Sigmoid colon (tissue), 7 donors: ENCODE data around the gene NFE2. TPM values are rescaled to one million over a fixed set of nuclear protein-coding genes. Genes with fewer than 3 reads are reported as not detected.

Experiments used
- DNase-seq: peaks from one replicate; pipeline ENCODE4 v3.0.0-alpha.2; 2019
- H3K27ac ChIP-seq, 4 donors: fragments of 200-600 bp; sonication (generic); one replicate each; pipeline ENCODE4 v1.5.1; 2016 to 2019; ENCODE audit warnings: mild to moderate bottlenecking in 1 of 4
- H3K27me3 ChIP-seq, 3 donors: fragments of 200-600 bp; sonication (generic); one replicate each; pipeline ENCODE4 v1.5.1; 2019; ENCODE audit warnings: mild to moderate bottlenecking in 1 of 3
- H3K36me3 ChIP-seq, 4 donors: fragments of 200-600 bp; sonication (generic); one replicate each; pipeline ENCODE4 v1.5.1; 2016 to 2019
- H3K4me1 ChIP-seq, 4 donors: fragments of 200-600 bp; sonication (generic); one replicate each; pipeline ENCODE4 v1.5.1; 2017 to 2019
- H3K4me3 ChIP-seq, 4 donors: fragments of 200-600 bp; sonication (generic); one replicate each; pipeline ENCODE4 v1.5.1; 2017 to 2019; ENCODE audit warnings: mild to moderate bottlenecking in 2 of 4, moderate library complexity in 1 of 4
- H3K9me3 ChIP-seq, 4 donors: fragments of 200-600 bp in 3 of 4; sonication (generic) in 3 of 4; one replicate each; pipeline versions ENCODE4 v1.5.1 to v1.6.1; 2013 to 2019
- CTCF ChIP-seq, 4 experiments: fragments of 450-650 bp in 3 of 4; fragments of 200-600 bp in 1 of 4; IDR thresholded peaks; one replicate each; pipeline ENCODE4 v1.5.1; 2016 to 2019; ENCODE audit warnings: antibody characterized with exemption in 4 of 4, mild to moderate bottlenecking in 3 of 4, moderate library complexity in 2 of 4
- EP300 ChIP-seq, 4 donors: sonication (generic); formaldehyde crosslinking; IDR thresholded peaks; one replicate each; pipeline ENCODE4 v1.6.1; 2017; ENCODE audit warnings: antibody characterized with exemption in 4 of 4
- POLR2A ChIP-seq, 2 donors: fragments of 450-650 bp; IDR thresholded peaks; one replicate each; pipeline ENCODE4 v1.6.1; 2016; ENCODE audit warnings: antibody characterized with exemption in 2 of 2, mild to moderate bottlenecking in 2 of 2, moderate library complexity in 2 of 2
- POLR2AphosphoS5 ChIP-seq, 4 donors: sonication (generic); formaldehyde crosslinking; IDR thresholded peaks; one replicate each; pipeline ENCODE4 v1.6.1; 2017; ENCODE audit warnings: antibody characterized with exemption in 4 of 4
- WGBS, 2 donors: extraction: QIAGEN DNeasy Blood & Tissue Kit; methylation state at CpG; one replicate each; pipeline ENCODE4 v1.1.7; 2013; 5-methylcytosine and 5-hydroxymethylcytosine counted together
- intact Hi-C: fragments of 100-400 bp; cut with DNase I; formaldehyde crosslinking; loops from one replicate; pipeline ENCODE4 v1.15.1; 2023
- polyA plus RNA-seq, 3 donors: library from polyadenylated mRNA; stranded (reverse); fragments of 200-250 nt; gene quantifications; one replicate each; pipeline ENCODE4 v1.2.3, GENCODE V29; 2013
- total RNA-seq, 4 donors: library from RNA; depleted of rRNA; stranded (reverse); fragments of >200 nt; gene quantifications; one replicate each; pipeline ENCODE4 v1.1.0, GENCODE V29; 2016
- donor health status: healthy with polysubstance abuse.
- donor health status: Bipolar disorder and iron deficiency.
- donor health status: healthy.

NFE2 gene
- total RNA-seq (under 1 TPM in 1 of 4 donors, not detected in 3; 0.54 TPM), polyA plus RNA-seq (under 1 TPM in 1 of 3 donors, not detected in 2; 0.45 TPM)

GRCh38 chr12:54300732-54301427, at the start of gene NFE2:
NFE2 (minus strand) TSS chr12:54301015; CDS start chr12:54295248, 5,767 bp downstream.
- no peak for DNase-seq
- peaks cover 0 to 43% (median 17%) of the 10 kb centered on the region in 3 donors for H3K27me3 ChIP-seq
- H3K4me3 ChIP-seq = peak within 1 kb of the TSS in 2 of 4 donors; percentile 15 to 27
- WGBS, 2 donors = 3 to 5% methylated on average over 26 of the region's 26 CpGs
- no peaks in the 10 kb centered on the region for H3K36me3 ChIP-seq
- no peaks in the 10 kb centered on the region for H3K9me3 ChIP-seq
- TF ChIP-seq POLR2AphosphoS5 (IDR thresholded peaks at IDR 0.05) (no peak), EP300 (IDR thresholded peaks at IDR 0.05) (no peak), CTCF (IDR thresholded peaks at IDR 0.05) (no peak), POLR2A (IDR thresholded peaks at IDR 0.05) (no peak)
- no peak within 1 kb of the TSS for H3K27ac ChIP-seq
- intact Hi-C loops = no loop called here
- H3K4me1 ChIP-seq = peaks cover 0 to 9% (median 8%) of the 10 kb centered on the region in 4 donors

- intact Hi-C loops = no loop called here
- H3K27ac ChIP-seq = peak overlapping the region in 1 of 4 donors; percentile 91
- H3K9me3 ChIP-seq = no peaks in the 10 kb centered on the region
Observed at GRCh38 chr12:54349679-54350078, 48.9 kb upstream of the NFE2 start.

GRCh38 chr12:54349036-54349435, 48.2 kb upstream of the NFE2 start:
- no peak for DNase-seq
- H3K9me3 ChIP-seq = no peaks in the 10 kb centered on the region
- 90 to 93% methylated on average over 4 of the region's 4 CpGs for WGBS, 2 donors

More at GRCh38 chr12:54349679-54350078, 48.9 kb upstream of the NFE2 start:
- peaks cover 19 to 65% (median 55%) of the 10 kb centered on the region in 4 donors for H3K36me3 ChIP-seq
- no peaks in the 10 kb centered on the region for H3K27me3 ChIP-seq
- no peak for TF ChIP-seq EP300 (IDR thresholded peaks at IDR 0.05)
- no peak for TF ChIP-seq POLR2A (IDR thresholded peaks at IDR 0.05)
- no peak for TF ChIP-seq POLR2AphosphoS5 (IDR thresholded peaks at IDR 0.05)
- no peak for DNase-seq
- no peak overlapping the region for H3K4me3 ChIP-seq
- peaks cover 3 to 43% (median 35%) of the 10 kb centered on the region in 4 donors for H3K4me1 ChIP-seq

GRCh38 chr12:54341378-54342300, 40.8 kb upstream of the NFE2 start:
- H3K4me3 ChIP-seq = no peak overlapping the region
- 92 to 95% methylated on average over 9 of the region's 9 CpGs for WGBS, 2 donors
- H3K4me1 ChIP-seq = peaks cover 0 to 54% (median 42%) of the 10 kb centered on the region in 4 donors
- peak overlapping the region in 1 of 4 donors; percentile 84 for H3K27ac ChIP-seq
- no peaks in the 10 kb centered on the region for H3K9me3 ChIP-seq
- DNase-seq = no peak
- peaks cover 24 to 62% (median 45%) of the 10 kb centered on the region in 4 donors for H3K36me3 ChIP-seq
- no peak for TF ChIP-seq EP300 (IDR thresholded peaks at IDR 0.05)
- no peak for TF ChIP-seq POLR2AphosphoS5 (IDR thresholded peaks at IDR 0.05)
- no peak for TF ChIP-seq CTCF (IDR thresholded peaks at IDR 0.05)
- TF ChIP-seq POLR2A (IDR thresholded peaks at IDR 0.05) = no peak
- intact Hi-C loops = no loop called here
- no peaks in the 10 kb centered on the region for H3K27me3 ChIP-seq

More at GRCh38 chr12:54349036-54349435, 48.2 kb upstream of the NFE2 start:
- no peak overlapping the region for H3K27ac ChIP-seq
- H3K36me3 ChIP-seq = peaks cover 23 to 72% (median 61%) of the 10 kb centered on the region in 4 donors
- intact Hi-C loops = no loop called here
- H3K27me3 ChIP-seq = no peaks in the 10 kb centered on the region
- H3K4me3 ChIP-seq = no peak overlapping the region
- TF ChIP-seq POLR2A (IDR thresholded peaks at IDR 0.05) (no peak), POLR2AphosphoS5 (IDR thresholded peaks at IDR 0.05) (no peak), EP300 (IDR thresholded peaks at IDR 0.05) (no peak), CTCF (IDR thresholded peaks at IDR 0.05) (no peak)
- H3K4me1 ChIP-seq = peaks cover 3 to 40% (median 35%) of the 10 kb centered on the region in 4 donors
